Astrocyte of the hippocampus (primary cell): ENCODE measurements around the gene ACBD5.
"Not testable (repeated sequence)": the region's sequence is repeated elsewhere in the genome, so short reads cannot be mapped to it uniquely, and the experiment has no call there.

Experiments used
- DNase-seq: peaks from one replicate; pipeline ENCODE4 v3.0.0; 2011; ENCODE audit warnings: low read depth, low spot score

ACBD5 gene, protein sequence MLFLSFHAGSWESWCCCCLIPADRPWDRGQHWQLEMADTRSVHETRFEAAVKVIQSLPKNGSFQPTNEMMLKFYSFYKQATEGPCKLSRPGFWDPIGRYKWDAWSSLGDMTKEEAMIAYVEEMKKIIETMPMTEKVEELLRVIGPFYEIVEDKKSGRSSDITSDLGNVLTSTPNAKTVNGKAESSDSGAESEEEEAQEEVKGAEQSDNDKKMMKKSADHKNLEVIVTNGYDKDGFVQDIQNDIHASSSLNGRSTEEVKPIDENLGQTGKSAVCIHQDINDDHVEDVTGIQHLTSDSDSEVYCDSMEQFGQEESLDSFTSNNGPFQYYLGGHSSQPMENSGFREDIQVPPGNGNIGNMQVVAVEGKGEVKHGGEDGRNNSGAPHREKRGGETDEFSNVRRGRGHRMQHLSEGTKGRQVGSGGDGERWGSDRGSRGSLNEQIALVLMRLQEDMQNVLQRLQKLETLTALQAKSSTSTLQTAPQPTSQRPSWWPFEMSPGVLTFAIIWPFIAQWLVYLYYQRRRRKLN

GRCh38 chr10:27240212-27241009 is at the start of gene ACBD5:
ACBD5 (minus strand) TSS chr10:27240797; CDS start chr10:27240688, 109 bp downstream.
- DNase-seq = peak; percentile 89

DNA sequence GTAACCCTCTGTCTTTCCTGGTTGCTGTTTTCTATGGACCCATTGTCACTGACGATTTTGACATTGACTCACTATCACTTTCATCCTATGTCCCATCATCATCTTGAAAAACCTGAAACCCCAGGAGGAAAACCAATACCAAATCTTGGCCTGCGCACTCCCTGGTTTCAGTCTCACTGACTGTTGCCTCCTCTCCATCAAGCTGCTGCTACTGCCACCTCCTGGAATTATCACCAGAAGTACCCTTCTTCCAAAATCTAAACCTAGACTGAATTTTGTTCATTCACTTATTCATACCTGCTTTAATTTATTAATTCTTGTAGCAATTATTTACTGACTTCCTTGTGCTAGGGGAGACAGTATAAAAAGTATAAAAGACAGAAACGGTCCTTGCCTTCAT is 44.5 kb upstream of the ACBD5 start:
- DNase-seq = peak; percentile 2

- no peak for DNase-seq
Observed at GRCh38 chr10:27276581-27276980, 36.0 kb upstream of the ACBD5 start.

- DNase-seq = not testable (repeated sequence)
Observed at GRCh38 chr10:27266025-27266424, 25.4 kb upstream of the ACBD5 start.

- not testable (repeated sequence) for DNase-seq
Observed at GRCh38 chr10:27262788-27263187, 22.2 kb upstream of the ACBD5 start.

DNA sequence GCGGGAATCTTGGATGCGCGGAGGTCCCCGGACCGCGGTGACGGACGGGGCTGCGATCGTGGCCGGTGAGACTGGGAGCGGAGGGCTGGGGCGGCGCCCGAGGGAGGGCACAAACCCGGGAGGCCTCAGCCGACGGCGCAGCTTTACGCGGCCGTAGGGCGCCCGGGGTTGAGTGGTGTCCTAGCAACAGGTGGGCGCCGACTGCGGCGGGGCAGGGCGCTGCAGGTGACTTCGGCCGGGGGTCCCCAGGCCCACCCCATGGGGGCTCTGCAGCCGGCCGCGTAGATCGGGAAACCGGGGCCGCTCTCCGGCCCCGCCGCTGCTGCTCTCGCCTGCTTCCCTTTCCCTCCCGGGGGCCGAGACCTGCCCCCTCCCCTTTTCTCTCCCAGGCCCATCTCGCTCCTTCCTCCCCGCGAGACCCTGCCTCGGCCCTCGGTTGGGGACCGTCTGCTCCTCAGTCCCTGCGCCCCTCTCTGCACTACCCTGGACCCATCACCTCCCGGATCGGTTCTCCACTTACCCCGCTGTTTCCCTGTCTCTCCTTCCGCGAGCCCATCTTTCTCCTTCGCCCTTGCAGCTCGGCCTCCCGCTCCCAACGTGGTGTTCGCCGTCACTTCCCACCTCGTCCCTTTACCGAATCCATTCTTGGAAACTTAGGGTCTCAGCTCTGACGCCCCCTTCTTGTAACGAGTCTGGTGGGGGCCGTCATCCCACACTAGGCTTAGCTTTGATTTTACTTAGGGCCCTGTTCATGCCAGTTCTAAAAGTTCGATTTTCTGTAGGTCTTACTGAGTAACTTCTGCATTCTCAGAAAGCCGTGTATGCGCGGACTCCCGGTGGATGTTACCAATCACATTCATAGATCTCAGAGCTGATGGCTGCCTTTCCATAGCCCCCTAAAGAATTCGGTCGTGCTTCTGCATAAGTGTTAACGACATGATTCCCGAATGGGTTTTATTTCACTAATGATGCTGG is 18.5 kb upstream of the ACBD5 start:
- DNase-seq = peak; percentile 45

DNA sequence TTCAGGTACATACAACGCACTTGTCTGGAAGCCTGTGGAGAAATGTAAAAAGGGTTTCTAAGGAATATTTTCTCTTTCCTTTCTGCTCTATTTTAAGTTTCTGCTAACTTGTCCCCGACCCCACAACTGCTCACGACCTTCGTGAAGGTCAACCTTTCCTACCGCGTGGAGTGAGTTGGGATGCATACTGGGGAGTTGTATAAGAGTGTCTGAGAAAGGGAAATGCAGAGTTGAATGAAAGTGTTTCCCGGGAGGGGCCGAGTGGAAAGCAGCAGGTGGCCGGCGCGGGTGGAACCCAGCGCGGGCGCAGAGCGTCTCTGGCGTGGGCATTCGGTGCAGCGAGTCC is 17.9 kb upstream of the ACBD5 start:
- no peak for DNase-seq

- DNase-seq = no peak
Observed at GRCh38 chr10:27256299-27257189, 15.9 kb upstream of the ACBD5 start.

DNA sequence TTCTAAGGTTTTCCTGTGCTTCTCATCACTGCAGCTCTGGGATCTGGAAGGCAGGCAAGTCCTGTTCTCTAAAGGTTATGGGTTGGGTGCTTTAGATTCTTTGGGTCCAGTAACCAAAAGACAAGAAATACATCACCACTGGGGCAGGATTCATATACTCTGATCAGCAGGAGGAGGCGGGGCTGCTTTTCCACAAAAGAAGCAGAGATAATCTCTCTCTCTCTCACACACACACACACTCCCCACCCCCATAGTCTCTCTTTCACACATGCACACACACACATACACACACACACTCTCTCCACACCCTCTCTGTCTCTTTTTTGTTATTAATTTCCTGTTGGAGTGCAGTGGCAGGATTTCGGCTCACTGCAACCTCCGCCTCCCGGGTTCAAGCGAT is 13.0 kb upstream of the ACBD5 start:
- no peak for DNase-seq

DNA sequence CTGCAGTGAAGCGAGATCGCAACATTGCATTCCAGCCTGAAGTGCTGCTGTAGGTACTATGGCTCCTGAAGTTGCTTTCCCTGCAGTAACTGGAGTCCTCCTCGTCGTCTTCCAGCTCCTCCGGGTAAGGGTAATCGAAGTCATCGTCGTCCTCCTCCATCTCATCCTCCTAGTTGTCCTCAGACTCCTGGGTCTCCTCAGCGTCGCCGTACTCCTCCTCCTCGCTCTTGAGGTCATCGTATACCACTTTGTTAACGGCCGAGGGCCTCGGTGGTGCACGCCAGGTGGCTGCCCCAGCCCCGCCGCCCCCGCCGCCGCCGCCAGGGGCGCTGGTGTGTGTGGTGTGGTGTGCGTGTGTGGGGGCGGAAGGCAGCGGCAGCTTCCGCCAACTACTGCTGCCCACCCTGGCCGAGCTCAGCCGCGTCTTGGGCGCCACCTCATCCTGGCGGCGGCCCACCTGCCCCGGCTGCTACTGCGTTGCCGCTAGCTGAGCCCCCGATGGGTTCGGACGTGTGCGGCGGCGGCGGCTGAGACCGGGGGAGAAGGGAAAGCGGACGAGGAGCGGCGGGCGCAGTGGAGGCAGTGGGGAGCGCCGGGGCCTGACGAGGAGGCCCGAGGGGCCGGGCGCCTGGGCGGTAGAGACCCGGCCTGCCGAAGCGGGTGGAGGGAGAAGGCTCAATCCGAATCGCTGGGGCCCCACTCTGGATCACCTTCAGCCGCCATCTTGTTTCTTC is 11.8 kb upstream of the ACBD5 start:
- DNase-seq = peak; percentile 34

GRCh38 chr10:27251554-27251953 is 11.0 kb upstream of the ACBD5 start:
- no peak for DNase-seq

- no peak for DNase-seq
Observed at GRCh38 chr10:27248215-27248614, 7.6 kb upstream of the ACBD5 start.

- no peak for DNase-seq
Observed at GRCh38 chr10:27247441-27247840, 6.8 kb upstream of the ACBD5 start.

DNA sequence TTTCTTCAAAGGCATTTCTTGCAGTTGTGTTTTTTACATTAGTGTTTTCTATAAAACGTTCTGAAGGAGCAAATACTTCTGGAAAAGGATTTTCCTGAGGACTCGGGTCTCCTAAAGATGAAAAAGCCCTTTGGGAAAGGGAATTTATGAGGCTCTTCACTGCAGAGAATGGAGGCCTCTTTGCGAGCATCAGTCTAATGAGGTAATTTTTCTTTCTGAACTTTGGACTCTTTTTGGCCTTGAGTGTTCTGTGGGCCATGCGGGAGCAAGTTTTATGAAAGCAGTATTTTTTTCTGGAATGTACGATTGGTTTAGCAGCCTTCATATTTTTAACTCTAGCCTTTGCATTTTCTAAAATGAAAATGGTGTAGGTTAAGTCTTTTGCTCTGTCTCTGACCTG is 6.4 kb upstream of the ACBD5 start:
- DNase-seq = no peak

GRCh38 chr10:27245836-27246235 is 5.2 kb upstream of the ACBD5 start:
- DNase-seq = no peak

GRCh38 chr10:27244976-27245375 is 4.4 kb upstream of the ACBD5 start:
- no peak for DNase-seq

- peak; percentile 77 for DNase-seq
Observed at GRCh38 chr10:27242951-27243551, 2.5 kb upstream of the ACBD5 start.

GRCh38 chr10:27242473-27242950 is 1.9 kb upstream of the ACBD5 start:
- DNase-seq = no peak
